GM12878 (cell line): ENCODE results near the gene MAP2K2. TPM values are rescaled to one million over a fixed set of nuclear protein-coding genes. Genes with fewer than 3 reads are reported as not detected.

ENCODE experiments used
- ATAC-seq: fragments of 200-7000 bp; cut with Tn5 transposase; 3 replicates; pipeline ENCODE4 v1.9.1; 2020; ENCODE audit warnings: mild to moderate bottlenecking, moderate library complexity
- BruUV-seq: library from RNA; stranded (reverse); fragments of 400-500 nt; replicated peaks from 2 replicates; lab custom pipeline; 2021; lab: Mats Ljungman, UMichigan
- CTCF ChIA-PET: fragments of 300-600 bp; sonication (Branson Sonifier 250); formaldehyde crosslinking; extraction: SDS; loops from one replicate; lab custom pipeline; 2021; ENCODE audit warnings: inconsistent platforms; lab: Yijun Ruan, JAX
- POLR2A ChIA-PET: fragments of 350-600 bp; formaldehyde crosslinking; extraction: SDS; loops from one replicate; lab custom pipeline; 2021; ENCODE audit warnings: inconsistent platforms; lab: Charles Lee
- RAD21 ChIA-PET: fragments of 300-600 bp; sonication (Branson Sonifier 250); formaldehyde crosslinking; loops from one replicate; lab custom pipeline; 2023; ENCODE audit warnings: antibody characterized with exemption; ENCODE audit not compliant: unreplicated experiment; lab: Charles Lee
- SMC1A ChIA-PET: fragments of 300-600 bp; sonication (Branson Sonifier 250); formaldehyde crosslinking; loops from one replicate; lab custom pipeline; 2023; ENCODE audit not compliant: unreplicated experiment, uncharacterized antibody; lab: Charles Lee
- DNase-seq: peaks from one replicate; pipeline ENCODE4 v3.0.0-alpha.2; 2011; ENCODE audit warnings: low read depth, low spot score
- FAIRE-seq: peaks from 3 replicates; lab custom pipeline; 2011; peaks lifted over from hg19 to GRCh38; lab: Jason Lieb, UNC
- H2AFZ ChIP-seq: 2 replicates; pipeline ENCODE4 v1.6.0; 2011; ENCODE audit warnings: low read depth, low read length, control low read depth; ENCODE audit not compliant: control insufficient read depth
- H3K27ac ChIP-seq: 2 replicates; pipeline ENCODE4 v1.5.1; 2011; ENCODE audit warnings: control low read depth; ENCODE audit not compliant: control insufficient read depth, insufficient read depth
- H3K27me3 ChIP-seq, 2 experiments: replicated peaks in 1 of 2; 2 replicates each; pipeline versions ENCODE4 v1.6.0 to v1.6.1; 2011; ENCODE audit warnings: low read length in 1 of 2; ENCODE audit not compliant: control insufficient read depth in 2 of 2, insufficient read depth in 2 of 2
- H3K36me3 ChIP-seq, 2 experiments: 2 replicates each; pipeline ENCODE4 v1.5.1; 2011; ENCODE audit warnings: low read length in 1 of 2; ENCODE audit not compliant: control insufficient read depth in 2 of 2, insufficient read depth in 2 of 2
- H3K4me1 ChIP-seq: 2 replicates; pipeline ENCODE4 v1.6.1; 2011; ENCODE audit warnings: mild to moderate bottlenecking, low read length, moderate library complexity, mixed read lengths; ENCODE audit not compliant: control insufficient read depth, insufficient read depth
- H3K4me2 ChIP-seq: 2 replicates; pipeline ENCODE4 v1.6.0; 2011; ENCODE audit warnings: control low read depth; ENCODE audit not compliant: control insufficient read depth, insufficient read depth
- H3K4me3 ChIP-seq: fragments of 200-600 bp; sonication (generic); 2 replicates; pipeline ENCODE4 v1.5.1; 2016
- H3K79me2 ChIP-seq: 2 replicates; pipeline ENCODE4 v1.6.0; 2011; ENCODE audit warnings: low read length; ENCODE audit not compliant: control insufficient read depth, insufficient read depth
- H3K9ac ChIP-seq: 2 replicates; pipeline ENCODE4 v1.8.0; 2011; ENCODE audit warnings: low read length, control low read depth, mixed read lengths; ENCODE audit not compliant: control insufficient read depth, insufficient read depth
- H3K9me3 ChIP-seq: replicated peaks from 3 replicates; pipeline ENCODE4 v1.5.1; 2011; ENCODE audit warnings: mild to moderate bottlenecking, low read length; ENCODE audit not compliant: control insufficient read depth, insufficient read depth
- H4K20me1 ChIP-seq: 2 replicates; pipeline ENCODE4 v1.6.0; 2011; ENCODE audit not compliant: control insufficient read depth, insufficient read depth
- BACH1 ChIP-seq: fragments of 450-650 bp; IDR thresholded peaks from 2 replicates; pipeline ENCODE4 v1.6.1; 2017; ENCODE audit warnings: mild to moderate bottlenecking, borderline replicate concordance
- CREB1 ChIP-seq: IDR thresholded peaks from 2 replicates; pipeline ENCODE4 v1.6.1; 2012; ENCODE audit warnings: low read depth, mild to moderate bottlenecking, inconsistent platforms
- DPF2 ChIP-seq: fragments of 450-650 bp; IDR thresholded peaks from 2 replicates; pipeline ENCODE4 v1.6.1; 2017; ENCODE audit warnings: mild to moderate bottlenecking
- EGR1 ChIP-seq, 2 experiments: IDR thresholded peaks; 1 replicate in 1 of 2; 2 replicates in 1 of 2; pipeline ENCODE4 v1.6.1; 2011 to 2012; ENCODE audit warnings: low read depth in 2 of 2, low read length in 2 of 2, borderline replicate concordance in 1 of 2, mild to moderate bottlenecking in 1 of 2, moderate library complexity in 1 of 2
- GATAD2B ChIP-seq: fragments of 450-650 bp; conservative IDR thresholded peaks from 2 replicates; pipeline ENCODE4 v1.6.1; 2017; ENCODE audit warnings: low read depth, mild to moderate bottlenecking, moderate library complexity
- IKZF1 ChIP-seq: fragments of 450-650 bp; conservative IDR thresholded peaks from 2 replicates; pipeline ENCODE4 v1.6.1; 2017; ENCODE audit warnings: antibody characterized with exemption, mild to moderate bottlenecking
- NFXL1 ChIP-seq: fragments of 450-650 bp; IDR thresholded peaks from 2 replicates; pipeline ENCODE4 v1.6.1; 2017; ENCODE audit warnings: antibody characterized with exemption, mild to moderate bottlenecking, borderline replicate concordance
- NFYA ChIP-seq: IDR thresholded peaks from 2 replicates; pipeline ENCODE4 v1.6.1; 2011; ENCODE audit warnings: low read depth, mild to moderate bottlenecking, low read length, improper control_type of control experiment, borderline replicate concordance
- NR2F1 ChIP-seq: fragments of 450-650 bp; conservative IDR thresholded peaks from 2 replicates; pipeline ENCODE4 v1.6.1; 2017; ENCODE audit warnings: mild to moderate bottlenecking
- POLR2A ChIP-seq: IDR thresholded peaks from 2 replicates; pipeline ENCODE4 v1.6.1; 2011; ENCODE audit warnings: low read depth, mild to moderate bottlenecking, low read length
- POLR2AphosphoS5 ChIP-seq: IDR thresholded peaks from 2 replicates; pipeline ENCODE4 v1.6.1; 2011; ENCODE audit warnings: mild to moderate bottlenecking, low read length, inconsistent platforms
- SREBF2 ChIP-seq: IDR thresholded peaks from 2 replicates; pipeline ENCODE4 v1.6.1; 2012; ENCODE audit warnings: mild to moderate bottlenecking, low read length
- WGBS: methylation state at CpG from one replicate; pipeline ENCODE4 v1.1.6; 2016; ENCODE audit warnings: low lambda C conversion rate; ENCODE audit not compliant: insufficient replicate concordance, insufficient coverage; ENCODE audit errors: missing lambda C conversion rate; 5-methylcytosine and 5-hydroxymethylcytosine counted together
- in situ Hi-C: fragments of 300-500 bp; cut with MboI; formaldehyde crosslinking; loops from 9 replicates; pipeline ENCODE4 v1.14.3; 2018; ENCODE audit warnings: mixed read lengths
- intact Hi-C: fragments of 100-400 bp; cut with micrococcal nuclease; formaldehyde crosslinking; loops from one replicate; pipeline ENCODE4 v1.14.2; 2022; ENCODE audit not compliant: unreplicated experiment
- polyA plus RNA-seq, 11 experiments: library from polyadenylated mRNA; depleted of rRNA in 4 of 11; unstranded in 6 of 11; stranded (reverse) in 5 of 11; fragments of >200 nt; fragmentation: Nextera tagmentation in 4 of 11; fragmentation: Illumina TruSeq in 1 of 11; extraction: Ambion mirVana in 4 of 11; extraction: Trizol in 1 of 11; gene quantifications; 1 replicate in 1 of 11; 2 replicates in 10 of 11; pipeline versions ENCODE4 v1.2.1 to v1.2.3, GENCODE V29; 2011 to 2016; ENCODE audit warnings: inconsistent platforms in 2 of 11, missing spikeins in 2 of 11, low read depth in 1 of 11
- total RNA-seq, 4 experiments: library from RNA; depleted of rRNA in 3 of 4; stranded (reverse); fragments of >200 nt in 3 of 4; fragmentation: Illumina TruSeq in 1 of 4; extraction: Trizol in 1 of 4; gene quantifications; 2 replicates each; pipeline versions ENCODE4 v1.2.1 to v1.2.3, GENCODE V29; 2013 to 2021
- TF ChIP-seq, protein P1 (sequence below): fragments of 150-350 bp; IDR thresholded peaks from 2 replicates; pipeline ENCODE4 v1.6.1; 2014; ENCODE audit warnings: mild to moderate bottlenecking, low read depth, low read length

Gene MAP2K2
- total and polyA plus RNA-seq, 10 of the 15 experiments (the other 5 are each of a cell fraction or from before 2014, with no cell fraction given): 1.00 to 210 (median 53.5) TPM

DNA sequence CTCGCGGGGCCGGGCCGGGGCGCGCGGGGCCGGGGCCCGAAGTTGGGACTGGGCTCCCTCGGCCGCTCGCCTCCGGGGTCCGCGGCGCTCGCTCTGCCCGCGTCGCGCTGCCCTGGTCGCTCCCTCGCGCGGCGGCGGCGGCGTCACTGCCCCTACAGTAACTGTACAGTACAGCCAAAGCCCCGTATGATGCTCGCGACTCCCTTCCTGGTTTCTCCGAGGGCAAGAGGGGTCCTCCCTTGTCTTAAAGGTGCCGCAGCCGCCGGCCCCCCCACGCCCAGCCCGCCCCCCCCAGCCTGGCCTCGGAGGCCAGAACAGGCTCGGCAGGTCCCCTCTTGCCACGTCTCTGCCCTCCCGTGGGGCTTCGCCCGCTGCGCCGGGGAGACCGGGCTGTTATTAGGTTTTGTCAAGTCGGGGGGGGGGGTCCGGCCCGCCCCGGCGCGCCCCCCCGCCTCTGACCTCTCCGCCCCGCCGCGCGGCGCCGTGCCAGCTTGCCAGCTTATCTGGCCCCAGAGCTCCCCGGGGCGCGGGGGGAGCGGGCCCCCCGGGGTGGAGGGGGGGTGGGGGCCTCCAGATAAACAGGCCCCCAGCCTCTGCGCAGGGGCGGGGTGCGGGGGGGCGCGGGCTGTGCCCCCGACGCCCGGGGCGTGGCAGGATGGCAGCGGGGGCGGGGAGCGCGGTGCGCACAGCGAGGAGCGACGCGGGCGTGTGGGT lies 57.1 kb downstream of the MAP2K2 start, which contains the start of gene ZBTB7A:
ZBTB7A (minus strand) TSS at position 218 of the 714 bp plus-strand sequence. CDS start 11,667 bp downstream, outside the sequence.
- in situ Hi-C loops (no loop called here), intact Hi-C loops (loop anchor here (5.0 to 10.0 kb wide), 2 partner anchors 80 to 118 kb away; partner anchors contain the start of genes ANKRD24, EEF2 and SIRT6)
- BruUV-seq: no TSS peak
- 3% methylated on average over 20 of the region's 85 CpGs for WGBS
- SMC1A ChIA-PET: no interaction called here
- Histone ChIP-seq H3K9me3 (no peaks in the 10 kb centered on the region), H3K4me3 (peak within 1 kb of the TSS; percentile 88), H4K20me1 (peaks cover 7% of the 10 kb centered on the region), H3K27me3 (no peaks in the 10 kb centered on the region; a peak in 1 of 4 replicates), H3K36me3 (peaks cover 4 to 5% of the 10 kb centered on the region in 2 experiments; a peak in 3 of 4 replicates), H3K79me2 (peaks cover 33% of the 10 kb centered on the region), H3K4me1 (peaks cover 12% of the 10 kb centered on the region), H2AFZ (peak within 1 kb of the TSS; percentile 44), H3K4me2 (peak within 1 kb of the TSS; percentile 79), H3K9ac (peak within 1 kb of the TSS; percentile 74), H3K27ac (peak within 1 kb of the TSS; percentile 55)
- peak; percentile 73 for FAIRE-seq
- RAD21 ChIA-PET: interaction anchor here (0.6 to 1.6 kb wide), 8 partner anchors 11 to 79 kb away, joined by 3 to 6 read pairs (median 3); partner anchors contain the start of gene PIAS4
- CTCF ChIA-PET: no interaction called here
- no peak for DNase-seq
- POLR2A ChIA-PET: interaction anchor here (0.6 to 2.8 kb wide), 6 partner anchors 11 to 1106 kb away, joined by 3 to 8 read pairs (median 3); partner anchors contain the start of gene EBI3
- no peak for TF ChIP-seq NFYA
- peak; percentile 53; the same call in 1 of the 2 replicates for TF ChIP-seq POLR2AphosphoS5
- peak; percentile 25; the same call in 1 of the 2 replicates for TF ChIP-seq DPF2
- TF ChIP-seq NFXL1: no peak
- peak; percentile 67; the same call in 1 of the 2 replicates for TF ChIP-seq BACH1
- TF ChIP-seq NR2F1: peak; percentile 71
- peak; percentile 23 for TF ChIP-seq IKZF1
- TF ChIP-seq SREBF2: no peak
- TF ChIP-seq EGR1 (IDR thresholded peaks at IDR 0.05; ENCODE audit: borderline replicate concordance in 1 of 2, low read depth in 2 of 2, low read length in 2 of 2): peak in 1 of 2 experiments; percentile 77; a peak in 2 of 3 replicates
- TF ChIP-seq POLR2A: peak; percentile 54
- TF ChIP-seq GATAD2B: peak; percentile 88; the same call in 1 of the 2 replicates
- TF ChIP-seq CREB1: peak; percentile 39
- TF ChIP-seq, protein P1, sequence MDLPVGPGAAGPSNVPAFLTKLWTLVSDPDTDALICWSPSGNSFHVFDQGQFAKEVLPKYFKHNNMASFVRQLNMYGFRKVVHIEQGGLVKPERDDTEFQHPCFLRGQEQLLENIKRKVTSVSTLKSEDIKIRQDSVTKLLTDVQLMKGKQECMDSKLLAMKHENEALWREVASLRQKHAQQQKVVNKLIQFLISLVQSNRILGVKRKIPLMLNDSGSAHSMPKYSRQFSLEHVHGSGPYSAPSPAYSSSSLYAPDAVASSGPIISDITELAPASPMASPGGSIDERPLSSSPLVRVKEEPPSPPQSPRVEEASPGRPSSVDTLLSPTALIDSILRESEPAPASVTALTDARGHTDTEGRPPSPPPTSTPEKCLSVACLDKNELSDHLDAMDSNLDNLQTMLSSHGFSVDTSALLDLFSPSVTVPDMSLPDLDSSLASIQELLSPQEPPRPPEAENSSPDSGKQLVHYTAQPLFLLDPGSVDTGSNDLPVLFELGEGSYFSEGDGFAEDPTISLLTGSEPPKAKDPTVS: no peak
- peak; percentile 60 for ATAC-seq
